GM12878 (cell line): Measurements from ENCODE around the gene OSBP. TPM values are rescaled to one million over a fixed set of nuclear protein-coding genes. Genes with fewer than 3 reads are reported as not detected.
A peak's percentile ranks its signal among the peaks of the same experiment; 100 is the strongest.

ENCODE experiments used
- CHD1 ChIP-seq: IDR thresholded peaks from 2 replicates; pipeline ENCODE4 v1.6.1; 2012; ENCODE audit warnings: low read depth, low read length, improper control_type of control experiment
- CHD4 ChIP-seq: fragments of 200-600 bp; sonication (generic); IDR thresholded peaks from 2 replicates; pipeline ENCODE4 v1.6.1; 2016; ENCODE audit warnings: mild to moderate bottlenecking
- FOXM1 ChIP-seq: IDR thresholded peaks from 2 replicates; pipeline ENCODE4 v1.6.1; 2012; ENCODE audit warnings: low read depth, mild to moderate bottlenecking, inconsistent platforms, low read length, moderate library complexity
- HDAC6 ChIP-seq: fragments of 200-600 bp; sonication (generic); IDR thresholded peaks from one replicate; pipeline ENCODE4 v1.8.0; 2017; ENCODE audit warnings: antibody characterized with exemption; ENCODE audit not compliant: unreplicated experiment
- JUNB ChIP-seq: IDR thresholded peaks from 2 replicates; pipeline ENCODE4 v1.6.1; 2016; ENCODE audit warnings: antibody characterized with exemption, mild to moderate bottlenecking
- JUND ChIP-seq: IDR thresholded peaks from 2 replicates; pipeline ENCODE4 v1.6.1; 2012; ENCODE audit warnings: low read depth, mild to moderate bottlenecking, low read length, improper control_type of control experiment, moderate library complexity
- MTA2 ChIP-seq: fragments of 450-650 bp; IDR thresholded peaks from 2 replicates; pipeline ENCODE4 v1.6.1; 2016; ENCODE audit warnings: low read depth, mild to moderate bottlenecking, moderate library complexity
- PAX8 ChIP-seq: fragments of 450-650 bp; IDR thresholded peaks from 2 replicates; pipeline ENCODE4 v1.6.1; 2017; ENCODE audit warnings: mild to moderate bottlenecking, moderate library complexity
- RAD21 ChIP-seq: IDR thresholded peaks from 2 replicates; pipeline ENCODE4 v1.6.1; 2011; ENCODE audit warnings: mild to moderate bottlenecking, low read depth, low read length, moderate library complexity; ENCODE audit not compliant: insufficient read depth
- RBBP5 ChIP-seq: fragments of 200-600 bp; sonication (generic); conservative IDR thresholded peaks from 2 replicates; pipeline ENCODE4 v1.6.1; 2016
- STAT1 ChIP-seq: fragments of 450-650 bp; conservative IDR thresholded peaks from 2 replicates; pipeline ENCODE4 v1.6.1; 2014; ENCODE audit warnings: antibody characterized with exemption, mild to moderate bottlenecking
- TARDBP ChIP-seq: IDR thresholded peaks from 2 replicates; pipeline ENCODE4 v1.6.1; 2016; ENCODE audit warnings: borderline replicate concordance
- ZBED1 ChIP-seq: IDR thresholded peaks from 2 replicates; pipeline ENCODE4 v1.6.1; 2016; ENCODE audit warnings: borderline replicate concordance
- ZNF207 ChIP-seq: fragments of 450-650 bp; IDR thresholded peaks from 2 replicates; pipeline ENCODE4 v1.6.1; 2014; ENCODE audit warnings: antibody characterized with exemption, mild to moderate bottlenecking, borderline replicate concordance
- ZNF24 ChIP-seq: fragments of 450-650 bp; IDR thresholded peaks from 2 replicates; pipeline ENCODE4 v1.6.1; 2017; ENCODE audit warnings: antibody characterized with exemption, mild to moderate bottlenecking
- ZNF274 ChIP-seq: IDR thresholded peaks from one replicate; pipeline ENCODE4 v1.8.0; 2011; ENCODE audit not compliant: insufficient read length, insufficient read depth
- polyA plus RNA-seq, 11 experiments: library from polyadenylated mRNA; depleted of rRNA in 4 of 11; unstranded in 6 of 11; stranded (reverse) in 5 of 11; fragments of >200 nt; fragmentation: Nextera tagmentation in 4 of 11; fragmentation: Illumina TruSeq in 1 of 11; extraction: Ambion mirVana in 4 of 11; extraction: Trizol in 1 of 11; gene quantifications; 1 replicate in 1 of 11; 2 replicates in 10 of 11; pipeline versions ENCODE4 v1.2.1 to v1.2.3, GENCODE V29; 2011 to 2016; ENCODE audit warnings: inconsistent platforms in 2 of 11, missing spikeins in 2 of 11, low read depth in 1 of 11
- total RNA-seq, 4 experiments: library from RNA; depleted of rRNA in 3 of 4; stranded (reverse); fragments of >200 nt in 3 of 4; fragmentation: Illumina TruSeq in 1 of 4; extraction: Trizol in 1 of 4; gene quantifications; 2 replicates each; pipeline versions ENCODE4 v1.2.1 to v1.2.3, GENCODE V29; 2013 to 2021
- TF ChIP-seq, protein P1 (sequence below): fragments of 450-650 bp; IDR thresholded peaks from 2 replicates; pipeline ENCODE4 v1.6.1; 2014; ENCODE audit warnings: mild to moderate bottlenecking
- TF ChIP-seq, protein P2 (sequence below): IDR thresholded peaks from 2 replicates; pipeline ENCODE4 v1.6.1; 2012; ENCODE audit warnings: improper control_type of control experiment, low read depth, low read length; ENCODE audit not compliant: insufficient replicate concordance
- TF ChIP-seq, protein P3 (sequence below): fragments of 450-650 bp; IDR thresholded peaks from 2 replicates; pipeline ENCODE4 v1.6.1; 2016; ENCODE audit warnings: mild to moderate bottlenecking, moderate library complexity, borderline replicate concordance
- TF ChIP-seq, protein P4 (sequence below): fragments of 450-650 bp; IDR thresholded peaks from 2 replicates; pipeline ENCODE4 v1.6.1; 2017; ENCODE audit warnings: low read depth, mild to moderate bottlenecking, moderate library complexity

Gene OSBP
- total and polyA plus RNA-seq, 10 of the 15 experiments (the other 5 are each of a cell fraction or from before 2014, with no cell fraction given): 5.9 to 41.2 (median 21.7) TPM

DNA sequence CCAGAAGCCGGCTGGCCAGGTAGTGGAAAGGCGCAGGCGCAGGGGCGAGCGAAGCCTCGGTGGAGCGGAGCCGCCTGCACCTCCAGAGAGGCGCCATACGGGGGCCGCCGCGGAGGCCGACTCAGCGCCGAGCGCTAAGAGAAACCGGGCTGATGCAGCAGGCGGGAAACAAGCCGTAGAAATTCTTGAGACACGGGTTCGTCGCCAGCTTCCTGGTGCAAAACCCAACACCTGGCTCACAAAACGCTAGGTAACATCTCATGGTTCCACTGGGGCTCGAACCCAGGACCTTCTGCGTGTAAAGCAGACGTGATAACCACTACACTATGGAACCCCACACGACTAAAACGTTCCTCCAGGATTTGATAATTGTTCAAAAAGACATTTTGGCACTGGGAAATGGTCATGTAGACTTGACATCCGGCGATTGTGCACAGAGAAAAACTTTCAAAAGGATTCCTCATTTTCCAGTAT is 65.2 kb downstream of the OSBP start (continued):
- no peak for TF ChIP-seq RBBP5
- TF ChIP-seq ZBED1: peak; percentile 49; the same call in 1 of the 2 replicates
- TF ChIP-seq RAD21: no peak
- peak; percentile 67; the same call in 1 of the 2 replicates for TF ChIP-seq STAT1
- peak; percentile 93; the same call in 1 of the 2 replicates for TF ChIP-seq TARDBP
- TF ChIP-seq, protein P1, sequence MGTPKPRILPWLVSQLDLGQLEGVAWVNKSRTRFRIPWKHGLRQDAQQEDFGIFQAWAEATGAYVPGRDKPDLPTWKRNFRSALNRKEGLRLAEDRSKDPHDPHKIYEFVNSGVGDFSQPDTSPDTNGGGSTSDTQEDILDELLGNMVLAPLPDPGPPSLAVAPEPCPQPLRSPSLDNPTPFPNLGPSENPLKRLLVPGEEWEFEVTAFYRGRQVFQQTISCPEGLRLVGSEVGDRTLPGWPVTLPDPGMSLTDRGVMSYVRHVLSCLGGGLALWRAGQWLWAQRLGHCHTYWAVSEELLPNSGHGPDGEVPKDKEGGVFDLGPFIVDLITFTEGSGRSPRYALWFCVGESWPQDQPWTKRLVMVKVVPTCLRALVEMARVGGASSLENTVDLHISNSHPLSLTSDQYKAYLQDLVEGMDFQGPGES: peak; percentile 46; the same call in 1 of the 2 replicates
- no peak for TF ChIP-seq HDAC6
- TF ChIP-seq CHD1: no peak
- TF ChIP-seq CHD4: no peak
- TF ChIP-seq, protein P2, sequence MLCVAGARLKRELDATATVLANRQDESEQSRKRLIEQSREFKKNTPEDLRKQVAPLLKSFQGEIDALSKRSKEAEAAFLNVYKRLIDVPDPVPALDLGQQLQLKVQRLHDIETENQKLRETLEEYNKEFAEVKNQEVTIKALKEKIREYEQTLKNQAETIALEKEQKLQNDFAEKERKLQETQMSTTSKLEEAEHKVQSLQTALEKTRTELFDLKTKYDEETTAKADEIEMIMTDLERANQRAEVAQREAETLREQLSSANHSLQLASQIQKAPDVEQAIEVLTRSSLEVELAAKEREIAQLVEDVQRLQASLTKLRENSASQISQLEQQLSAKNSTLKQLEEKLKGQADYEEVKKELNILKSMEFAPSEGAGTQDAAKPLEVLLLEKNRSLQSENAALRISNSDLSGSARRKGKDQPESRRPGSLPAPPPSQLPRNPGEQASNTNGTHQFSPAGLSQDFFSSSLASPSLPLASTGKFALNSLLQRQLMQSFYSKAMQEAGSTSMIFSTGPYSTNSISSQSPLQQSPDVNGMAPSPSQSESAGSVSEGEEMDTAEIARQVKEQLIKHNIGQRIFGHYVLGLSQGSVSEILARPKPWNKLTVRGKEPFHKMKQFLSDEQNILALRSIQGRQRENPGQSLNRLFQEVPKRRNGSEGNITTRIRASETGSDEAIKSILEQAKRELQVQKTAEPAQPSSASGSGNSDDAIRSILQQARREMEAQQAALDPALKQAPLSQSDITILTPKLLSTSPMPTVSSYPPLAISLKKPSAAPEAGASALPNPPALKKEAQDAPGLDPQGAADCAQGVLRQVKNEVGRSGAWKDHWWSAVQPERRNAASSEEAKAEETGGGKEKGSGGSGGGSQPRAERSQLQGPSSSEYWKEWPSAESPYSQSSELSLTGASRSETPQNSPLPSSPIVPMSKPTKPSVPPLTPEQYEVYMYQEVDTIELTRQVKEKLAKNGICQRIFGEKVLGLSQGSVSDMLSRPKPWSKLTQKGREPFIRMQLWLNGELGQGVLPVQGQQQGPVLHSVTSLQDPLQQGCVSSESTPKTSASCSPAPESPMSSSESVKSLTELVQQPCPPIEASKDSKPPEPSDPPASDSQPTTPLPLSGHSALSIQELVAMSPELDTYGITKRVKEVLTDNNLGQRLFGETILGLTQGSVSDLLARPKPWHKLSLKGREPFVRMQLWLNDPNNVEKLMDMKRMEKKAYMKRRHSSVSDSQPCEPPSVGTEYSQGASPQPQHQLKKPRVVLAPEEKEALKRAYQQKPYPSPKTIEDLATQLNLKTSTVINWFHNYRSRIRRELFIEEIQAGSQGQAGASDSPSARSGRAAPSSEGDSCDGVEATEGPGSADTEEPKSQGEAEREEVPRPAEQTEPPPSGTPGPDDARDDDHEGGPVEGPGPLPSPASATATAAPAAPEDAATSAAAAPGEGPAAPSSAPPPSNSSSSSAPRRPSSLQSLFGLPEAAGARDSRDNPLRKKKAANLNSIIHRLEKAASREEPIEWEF: no peak
- TF ChIP-seq ZNF24: peak; percentile 99
- TF ChIP-seq, protein P3, sequence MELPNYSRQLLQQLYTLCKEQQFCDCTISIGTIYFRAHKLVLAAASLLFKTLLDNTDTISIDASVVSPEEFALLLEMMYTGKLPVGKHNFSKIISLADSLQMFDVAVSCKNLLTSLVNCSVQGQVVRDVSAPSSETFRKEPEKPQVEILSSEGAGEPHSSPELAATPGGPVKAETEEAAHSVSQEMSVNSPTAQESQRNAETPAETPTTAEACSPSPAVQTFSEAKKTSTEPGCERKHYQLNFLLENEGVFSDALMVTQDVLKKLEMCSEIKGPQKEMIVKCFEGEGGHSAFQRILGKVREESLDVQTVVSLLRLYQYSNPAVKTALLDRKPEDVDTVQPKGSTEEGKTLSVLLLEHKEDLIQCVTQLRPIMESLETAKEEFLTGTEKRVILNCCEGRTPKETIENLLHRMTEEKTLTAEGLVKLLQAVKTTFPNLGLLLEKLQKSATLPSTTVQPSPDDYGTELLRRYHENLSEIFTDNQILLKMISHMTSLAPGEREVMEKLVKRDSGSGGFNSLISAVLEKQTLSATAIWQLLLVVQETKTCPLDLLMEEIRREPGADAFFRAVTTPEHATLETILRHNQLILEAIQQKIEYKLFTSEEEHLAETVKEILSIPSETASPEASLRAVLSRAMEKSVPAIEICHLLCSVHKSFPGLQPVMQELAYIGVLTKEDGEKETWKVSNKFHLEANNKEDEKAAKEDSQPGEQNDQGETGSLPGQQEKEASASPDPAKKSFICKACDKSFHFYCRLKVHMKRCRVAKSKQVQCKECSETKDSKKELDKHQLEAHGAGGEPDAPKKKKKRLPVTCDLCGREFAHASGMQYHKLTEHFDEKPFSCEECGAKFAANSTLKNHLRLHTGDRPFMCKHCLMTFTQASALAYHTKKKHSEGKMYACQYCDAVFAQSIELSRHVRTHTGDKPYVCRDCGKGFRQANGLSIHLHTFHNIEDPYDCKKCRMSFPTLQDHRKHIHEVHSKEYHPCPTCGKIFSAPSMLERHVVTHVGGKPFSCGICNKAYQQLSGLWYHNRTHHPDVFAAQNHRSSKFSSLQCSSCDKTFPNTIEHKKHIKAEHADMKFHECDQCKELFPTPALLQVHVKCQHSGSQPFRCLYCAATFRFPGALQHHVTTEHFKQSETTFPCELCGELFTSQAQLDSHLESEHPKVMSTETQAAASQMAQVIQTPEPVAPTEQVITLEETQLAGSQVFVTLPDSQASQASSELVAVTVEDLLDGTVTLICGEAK: peak; percentile 65; the same call in 1 of the 2 replicates
- TF ChIP-seq JUNB: no peak
- TF ChIP-seq ZNF207: peak; percentile 94; the same call in 1 of the 2 replicates
- TF ChIP-seq, protein P4, sequence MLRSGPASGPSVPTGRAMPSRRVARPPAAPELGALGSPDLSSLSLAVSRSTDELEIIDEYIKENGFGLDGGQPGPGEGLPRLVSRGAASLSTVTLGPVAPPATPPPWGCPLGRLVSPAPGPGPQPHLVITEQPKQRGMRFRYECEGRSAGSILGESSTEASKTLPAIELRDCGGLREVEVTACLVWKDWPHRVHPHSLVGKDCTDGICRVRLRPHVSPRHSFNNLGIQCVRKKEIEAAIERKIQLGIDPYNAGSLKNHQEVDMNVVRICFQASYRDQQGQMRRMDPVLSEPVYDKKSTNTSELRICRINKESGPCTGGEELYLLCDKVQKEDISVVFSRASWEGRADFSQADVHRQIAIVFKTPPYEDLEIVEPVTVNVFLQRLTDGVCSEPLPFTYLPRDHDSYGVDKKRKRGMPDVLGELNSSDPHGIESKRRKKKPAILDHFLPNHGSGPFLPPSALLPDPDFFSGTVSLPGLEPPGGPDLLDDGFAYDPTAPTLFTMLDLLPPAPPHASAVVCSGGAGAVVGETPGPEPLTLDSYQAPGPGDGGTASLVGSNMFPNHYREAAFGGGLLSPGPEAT: peak; percentile 76; the same call in 1 of the 2 replicates
- TF ChIP-seq FOXM1: 0 out of 2 replicates have a peak, but pooled peaks have one; percentile 50
- no peak for TF ChIP-seq PAX8
- no peak for TF ChIP-seq ZNF274
- no peak for TF ChIP-seq JUND
- no peak; the same call in 1 of the 2 replicates for TF ChIP-seq MTA2
